Mesothelial cell of epicardium (in vitro differentiated cells): ENCODE results near the gene UBTF. TPM values are rescaled to one million over a fixed set of nuclear protein-coding genes. Genes with fewer than 3 reads are reported as not detected.

Experiments used
- DNase-seq, 2 experiments: peaks; one replicate each; pipeline ENCODE4 v3.0.0; 2021; ENCODE audit warnings: low spot score in 2 of 2; ENCODE audit not compliant: unreplicated experiment in 2 of 2
- H3K27ac Mint-ChIP-seq: 2 replicates; pipeline ENCODE4 v1.8.0; 2021; ENCODE audit warnings: mixed read lengths
- H3K27me3 Mint-ChIP-seq: 2 replicates; pipeline ENCODE4 v1.8.0; 2021; ENCODE audit warnings: low read depth, mixed read lengths
- H3K36me3 Mint-ChIP-seq: 2 replicates; pipeline ENCODE4 v1.8.0; 2021; ENCODE audit warnings: mixed read lengths
- H3K4me1 Mint-ChIP-seq: 2 replicates; pipeline ENCODE4 v1.8.0; 2021; ENCODE audit warnings: mixed read lengths
- H3K4me3 Mint-ChIP-seq: 2 replicates; pipeline ENCODE4 v1.8.0; 2021; ENCODE audit warnings: mild to moderate bottlenecking, moderate library complexity, mixed read lengths
- H3K9me3 Mint-ChIP-seq: 2 replicates; pipeline ENCODE4 v1.8.0; 2021; ENCODE audit warnings: mixed read lengths
- total RNA-seq: library from RNA; stranded (reverse); gene quantifications from 3 replicates; pipeline ENCODE4 v1.2.1, GENCODE V29; 2021
- TF ChIP-seq, protein P1 (sequence below): fragments of 200-600 bp; sonication (generic); IDR thresholded peaks from one replicate; pipeline ENCODE4 v1.5.0; 2021; ENCODE audit warnings: antibody characterized with exemption; ENCODE audit not compliant: unreplicated experiment

Gene UBTF
- total RNA-seq, 1 donor from 2014 or later, result 119 TPM

DNA sequence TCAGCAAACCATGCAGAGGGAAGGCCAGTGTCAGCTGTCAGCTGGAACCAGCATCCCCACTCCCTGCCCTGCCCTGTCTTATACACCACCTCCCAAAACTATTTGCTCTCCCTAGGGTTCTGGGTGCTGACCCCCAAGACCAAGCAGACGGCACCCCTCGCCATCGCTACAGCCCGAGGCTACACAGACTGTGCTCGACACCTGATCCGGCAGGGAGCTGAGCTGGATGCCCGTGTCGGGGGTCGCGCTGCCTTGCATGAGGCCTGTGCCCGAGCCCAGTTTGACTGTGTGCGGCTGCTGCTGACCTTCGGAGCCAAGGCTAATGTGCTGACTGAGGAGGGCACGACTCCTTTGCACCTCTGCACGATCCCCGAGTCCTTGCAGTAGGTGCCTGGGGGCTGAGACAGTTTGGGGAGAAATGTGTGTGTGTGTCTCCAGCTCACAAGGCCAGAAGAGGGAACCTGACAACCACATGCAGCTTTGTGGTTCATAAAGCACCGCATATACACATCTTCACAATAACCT, 47.5 kb downstream of the UBTF start:
- peaks cover 9% of the 10 kb centered on the region for H3K36me3 Mint-ChIP-seq
- H3K27me3 Mint-ChIP-seq, result no peaks in the 10 kb centered on the region
- TF ChIP-seq, protein P1, sequence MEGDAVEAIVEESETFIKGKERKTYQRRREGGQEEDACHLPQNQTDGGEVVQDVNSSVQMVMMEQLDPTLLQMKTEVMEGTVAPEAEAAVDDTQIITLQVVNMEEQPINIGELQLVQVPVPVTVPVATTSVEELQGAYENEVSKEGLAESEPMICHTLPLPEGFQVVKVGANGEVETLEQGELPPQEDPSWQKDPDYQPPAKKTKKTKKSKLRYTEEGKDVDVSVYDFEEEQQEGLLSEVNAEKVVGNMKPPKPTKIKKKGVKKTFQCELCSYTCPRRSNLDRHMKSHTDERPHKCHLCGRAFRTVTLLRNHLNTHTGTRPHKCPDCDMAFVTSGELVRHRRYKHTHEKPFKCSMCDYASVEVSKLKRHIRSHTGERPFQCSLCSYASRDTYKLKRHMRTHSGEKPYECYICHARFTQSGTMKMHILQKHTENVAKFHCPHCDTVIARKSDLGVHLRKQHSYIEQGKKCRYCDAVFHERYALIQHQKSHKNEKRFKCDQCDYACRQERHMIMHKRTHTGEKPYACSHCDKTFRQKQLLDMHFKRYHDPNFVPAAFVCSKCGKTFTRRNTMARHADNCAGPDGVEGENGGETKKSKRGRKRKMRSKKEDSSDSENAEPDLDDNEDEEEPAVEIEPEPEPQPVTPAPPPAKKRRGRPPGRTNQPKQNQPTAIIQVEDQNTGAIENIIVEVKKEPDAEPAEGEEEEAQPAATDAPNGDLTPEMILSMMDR, result no peak

DNA sequence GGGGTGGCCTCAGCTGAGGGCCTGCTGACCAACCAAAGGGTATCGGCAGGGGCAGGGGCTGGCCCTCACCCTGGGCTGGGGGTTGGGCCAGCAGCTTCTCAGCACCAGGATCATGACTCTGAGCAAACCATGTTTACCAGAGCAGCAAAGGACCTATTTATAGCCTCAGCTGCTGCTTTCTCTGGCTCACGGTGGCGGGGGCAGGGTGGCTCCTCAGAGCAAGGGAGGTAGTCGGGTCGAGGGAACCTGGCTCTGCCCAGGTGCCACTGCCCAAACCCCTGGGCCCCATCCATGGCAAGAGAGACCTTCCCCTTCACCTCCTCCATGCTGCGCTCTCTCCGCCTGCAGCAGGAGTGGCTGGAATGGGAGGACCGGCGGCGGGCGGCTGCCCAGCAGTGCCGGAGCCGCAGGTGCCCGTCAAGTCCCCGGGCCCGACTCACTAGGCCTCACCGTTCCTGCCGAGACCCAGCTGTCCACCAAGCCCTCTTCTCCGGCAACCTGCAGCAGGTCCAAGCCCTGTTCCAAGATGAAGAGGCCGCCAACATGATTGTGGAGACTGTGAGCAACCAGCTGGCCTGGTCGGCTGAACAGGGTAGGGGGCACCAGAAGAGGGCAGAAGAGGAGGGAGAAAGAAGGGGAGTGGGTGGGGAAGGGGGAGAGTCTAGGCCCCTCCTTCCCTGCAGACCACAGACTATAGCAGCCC, 48.8 kb downstream of the UBTF start, which contains the start of gene ASB16:
ASB16 (plus strand) TSS at position 206 of the 703 bp plus-strand sequence; CDS start at position 292, 86 bp downstream.
- DNase-seq, result no peak
- H3K4me3 Mint-ChIP-seq, result no peak within 1 kb of the TSS
- TF ChIP-seq, protein P1, result no peak
- H3K36me3 Mint-ChIP-seq, result peaks cover 3% of the 10 kb centered on the region
- no peaks in the 10 kb centered on the region for H3K9me3 Mint-ChIP-seq
- H3K4me1 Mint-ChIP-seq, result peaks cover 9% of the 10 kb centered on the region
- H3K27me3 Mint-ChIP-seq, result no peaks in the 10 kb centered on the region
- H3K27ac Mint-ChIP-seq, result no peak within 1 kb of the TSS

More for the DNA sequence above, 47.5 kb downstream of the UBTF start:
- Mint-ChIP-seq H3K27ac (no peak overlapping the region), H3K9me3 (no peaks in the 10 kb centered on the region), H3K4me1 (peaks cover 9% of the 10 kb centered on the region), H3K4me3 (no peak overlapping the region)
- DNase-seq, result no peak

DNA sequence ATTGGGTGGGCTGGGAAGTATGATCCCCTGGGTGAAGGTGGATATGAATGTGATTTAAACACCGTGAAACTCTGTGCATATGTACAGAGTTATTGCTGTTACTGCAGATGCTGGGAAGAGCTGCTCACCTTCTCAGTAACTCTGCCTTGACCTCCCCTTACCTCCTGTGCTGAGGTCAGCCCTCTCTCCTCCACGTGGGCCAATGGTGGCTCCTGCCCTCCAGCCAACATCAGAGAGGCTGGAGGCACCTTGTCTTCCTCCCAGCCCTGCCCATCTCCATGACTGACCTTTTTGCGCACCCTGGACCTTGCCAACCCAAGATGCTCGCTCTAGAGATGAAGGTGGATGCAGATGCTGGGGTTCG, 49.4 kb downstream of the UBTF start:
- no peak overlapping the region for H3K27ac Mint-ChIP-seq
- DNase-seq, result no peak
- H3K4me3 Mint-ChIP-seq, result no peak overlapping the region
- TF ChIP-seq, protein P1, result no peak
- no peaks in the 10 kb centered on the region for H3K9me3 Mint-ChIP-seq
- no peaks in the 10 kb centered on the region for H3K36me3 Mint-ChIP-seq
- H3K27me3 Mint-ChIP-seq, result no peaks in the 10 kb centered on the region
- peaks cover 9% of the 10 kb centered on the region for H3K4me1 Mint-ChIP-seq

DNA sequence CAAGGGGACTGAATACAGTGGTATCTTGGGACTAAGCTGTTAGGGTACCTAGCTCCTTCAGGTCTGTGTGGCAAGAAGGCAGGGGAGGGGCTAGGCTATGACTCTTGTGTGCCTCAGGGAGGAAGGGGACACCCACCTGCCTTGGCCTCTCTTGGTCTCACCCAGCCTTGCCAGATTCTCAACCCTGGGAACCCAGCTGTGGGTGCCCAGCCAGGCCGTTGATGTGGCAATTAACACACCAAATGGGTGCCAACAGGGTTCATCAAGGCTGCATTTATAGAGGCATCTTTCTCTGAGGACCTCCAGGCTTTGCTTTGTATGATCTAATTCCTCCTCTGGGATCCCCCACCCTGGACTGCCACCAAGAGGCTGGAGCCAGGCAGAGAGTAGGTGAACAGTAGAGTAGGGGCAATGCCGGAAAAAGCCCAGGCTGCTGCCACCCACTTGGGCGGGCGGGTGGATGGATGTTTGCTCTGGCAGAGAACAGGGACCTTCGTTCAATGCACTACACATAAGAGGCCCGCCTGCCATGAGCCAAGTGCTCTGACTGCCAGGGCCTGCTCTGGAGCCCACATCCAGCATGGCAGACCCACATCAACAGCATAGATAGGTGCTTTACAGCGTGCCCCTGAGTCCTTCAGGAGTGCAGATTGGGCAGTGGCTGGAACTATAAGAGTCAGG, 52.2 kb downstream of the UBTF start:
- Mint-ChIP-seq H3K4me3 (no peak overlapping the region), H3K36me3 (peaks cover 4% of the 10 kb centered on the region), H3K27ac (no peak overlapping the region), H3K4me1 (peaks cover 9% of the 10 kb centered on the region), H3K9me3 (no peaks in the 10 kb centered on the region), H3K27me3 (no peaks in the 10 kb centered on the region)
- TF ChIP-seq, protein P1, result no peak
- DNase-seq, result no peak

DNA sequence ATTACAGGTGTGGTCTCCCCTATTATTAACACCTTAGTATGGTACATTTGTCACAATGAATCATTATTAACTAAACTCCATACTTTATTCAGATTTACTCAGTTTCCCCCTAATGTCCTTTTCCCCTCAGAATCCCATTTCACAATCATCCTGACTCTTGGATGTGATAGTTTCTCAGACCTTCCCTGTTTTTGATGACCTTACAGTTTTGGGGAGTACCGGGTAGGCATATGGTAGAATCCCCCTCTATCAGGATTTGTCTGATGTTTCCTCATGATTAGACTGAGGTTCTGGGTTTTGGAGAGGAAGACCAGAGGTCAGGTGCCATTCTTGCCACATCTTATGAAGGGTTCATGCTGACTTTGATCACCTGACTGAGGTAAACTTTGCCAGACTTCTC, 55.0 kb downstream of the UBTF start:
- TF ChIP-seq, protein P1, result no peak
- peaks cover 4% of the 10 kb centered on the region for H3K36me3 Mint-ChIP-seq
- H3K27ac Mint-ChIP-seq, result no peak overlapping the region
- H3K27me3 Mint-ChIP-seq, result no peaks in the 10 kb centered on the region
- peaks cover 7% of the 10 kb centered on the region for H3K4me1 Mint-ChIP-seq
- H3K4me3 Mint-ChIP-seq, result no peak overlapping the region
- no peaks in the 10 kb centered on the region for H3K9me3 Mint-ChIP-seq
- no peak for DNase-seq
